B cell (primary cell): ENCODE data around the gene HPS1. TPM values are rescaled to one million over a fixed set of nuclear protein-coding genes. Genes with fewer than 3 reads are reported as not detected.

Experiments
- ATAC-seq: fragments of 200-7000 bp; cut with Tn5 transposase; one replicate; pipeline ENCODE4 v1.10.0; 2021; ENCODE audit warnings: low read depth, mild to moderate bottlenecking, moderate number of reproducible peaks, moderate library complexity
- CTCF ChIA-PET: fragments of 350-600 bp; sonication (Branson Sonifier 250); formaldehyde crosslinking; loops from one replicate; lab custom pipeline; 2021; ENCODE audit warnings: antibody characterized with exemption, inconsistent platforms; lab: Charles Lee
- POLR2A ChIA-PET: fragments of 350-600 bp; sonication (Branson Sonifier 250); formaldehyde crosslinking; loops from one replicate; lab custom pipeline; 2021; ENCODE audit warnings: antibody characterized with exemption; lab: Charles Lee
- DNase-seq: peaks from one replicate; pipeline ENCODE4 v3.0.0; 2013
- H2AFZ ChIP-seq: 2 replicates; pipeline ENCODE4 v1.6.1; 2012; ENCODE audit warnings: mild to moderate bottlenecking, low read depth, low read length; ENCODE audit not compliant: insufficient read depth, poor library complexity, severe bottlenecking
- H3K27ac ChIP-seq, 2 donors: 1 replicate in 1 of 2; 2 replicates in 1 of 2; pipeline ENCODE4 v1.5.1; 2012 to 2013; ENCODE audit warnings: low read length in 2 of 2, mild to moderate bottlenecking in 2 of 2, moderate library complexity in 1 of 2
- H3K27me3 ChIP-seq, 4 experiments: fragments of 200-600 bp in 1 of 4; sonication (generic) in 1 of 4; replicated peaks in 1 of 4; 1 replicate in 2 of 4; 2 replicates in 2 of 4; pipeline versions ENCODE4 v1.6.1 to v1.7.0; 2013 to 2016; ENCODE audit warnings: low read length in 3 of 4, mild to moderate bottlenecking in 2 of 4, mixed read lengths in 1 of 4, moderate library complexity in 1 of 4; ENCODE audit not compliant: insufficient read depth in 4 of 4, control insufficient read depth in 3 of 4; ENCODE audit errors: control extremely low read depth in 1 of 4
- H3K36me3 ChIP-seq, 2 experiments: replicated peaks in 1 of 2; 1 replicate in 1 of 2; 2 replicates in 1 of 2; pipeline versions ENCODE4 v1.6.1 to v1.7.1; 2013; ENCODE audit warnings: low read length in 1 of 2; ENCODE audit not compliant: insufficient read depth in 2 of 2, control insufficient read depth in 1 of 2; ENCODE audit errors: control extremely low read depth in 1 of 2, extremely low read depth in 1 of 2
- H3K4me1 ChIP-seq, 2 donors: fragments of 200-600 bp in 1 of 2; sonication (generic) in 1 of 2; 1 replicate in 1 of 2; 2 replicates in 1 of 2; pipeline versions ENCODE4 v1.5.1 to v1.6.1; 2013 to 2017; ENCODE audit warnings: low read length in 2 of 2; ENCODE audit not compliant: control insufficient read depth in 2 of 2, insufficient read depth in 2 of 2
- H3K4me2 ChIP-seq: replicated peaks from 2 replicates; pipeline ENCODE3; 2012; ENCODE audit warnings: mild to moderate bottlenecking, low read depth, low read length; ENCODE audit not compliant: poor library complexity, severe bottlenecking
- H3K4me3 ChIP-seq, 5 experiments: fragments of 200-600 bp in 1 of 5; sonication (generic) in 1 of 5; 1 replicate in 3 of 5; 2 replicates in 2 of 5; pipeline versions ENCODE4 v1.5.1 to v1.7.0; 2011 to 2016; ENCODE audit warnings: low read length in 4 of 5, mild to moderate bottlenecking in 4 of 5, low read depth in 2 of 5, control low read depth in 1 of 5, moderate library complexity in 1 of 5; ENCODE audit not compliant: insufficient read depth in 1 of 5; ENCODE audit errors: control extremely low read depth in 1 of 5, extremely low read depth in 1 of 5
- H3K79me2 ChIP-seq: fragments of 200-600 bp; sonication (generic); one replicate; pipeline ENCODE4 v1.6.0; 2016; ENCODE audit warnings: low read length; ENCODE audit not compliant: control insufficient read depth, insufficient read depth
- H3K9ac ChIP-seq: fragments of 200-600 bp; sonication (generic); 2 replicates; pipeline ENCODE4 v1.6.1; 2017; ENCODE audit warnings: mild to moderate bottlenecking, low read length, moderate library complexity
- H3K9me3 ChIP-seq, 3 donors: one replicate each; pipeline versions ENCODE4 v1.6.1 to v1.7.1; 2013; ENCODE audit warnings: low read length in 2 of 3; ENCODE audit not compliant: control insufficient read depth in 2 of 3, insufficient read depth in 1 of 3; ENCODE audit errors: control extremely low read depth in 1 of 3
- H4K20me1 ChIP-seq: 2 replicates; pipeline ENCODE4 v1.6.0; 2012; ENCODE audit warnings: mild to moderate bottlenecking, low read length; ENCODE audit not compliant: insufficient read depth, control insufficient read depth, poor library complexity, severe bottlenecking
- H3K27ac Mint-ChIP-seq: one replicate; pipeline ENCODE4 v1.8.0; 2021; ENCODE audit warnings: mixed read lengths
- H3K27me3 Mint-ChIP-seq: one replicate; pipeline ENCODE4 v1.8.0; 2021; ENCODE audit warnings: mixed read lengths
- H3K4me1 Mint-ChIP-seq: one replicate; pipeline ENCODE4 v1.8.0; 2021; ENCODE audit warnings: mixed read lengths
- H3K4me3 Mint-ChIP-seq: one replicate; pipeline ENCODE4 v1.8.0; 2021; ENCODE audit warnings: mixed read lengths
- H3K9me3 Mint-ChIP-seq: one replicate; pipeline ENCODE4 v1.8.0; 2022; ENCODE audit warnings: mixed read lengths; ENCODE audit not compliant: insufficient read depth
- CTCF ChIP-seq: fragments of 200-600 bp; IDR thresholded peaks from one replicate; pipeline ENCODE4 v1.8.0; 2022; ENCODE audit warnings: antibody characterized with exemption, mild to moderate bottlenecking
- EZH2 ChIP-seq: IDR thresholded peaks from 2 replicates; pipeline ENCODE4 v1.6.1; 2012; ENCODE audit warnings: borderline replicate concordance, low read depth, mild to moderate bottlenecking, moderate library complexity, low read length; ENCODE audit not compliant: insufficient read depth, poor library complexity, severe bottlenecking
- WGBS: methylation state at CpG from one replicate; pipeline ENCODE4 v1.1.5; 2013; ENCODE audit warnings: missing lambda C conversion rate; ENCODE audit not compliant: insufficient coverage; 5-methylcytosine and 5-hydroxymethylcytosine counted together
- intact Hi-C: fragments of 100-400 bp; cut with micrococcal nuclease; formaldehyde crosslinking; loops from one replicate; pipeline ENCODE4 v1.10.0; 2022
- polyA plus RNA-seq: library from polyadenylated mRNA; depleted of rRNA; stranded (reverse); fragments of >200 nt; gene quantifications from 2 replicates; pipeline ENCODE4 v1.2.3, GENCODE V29; 2012
- total RNA-seq, 2 donors: library from RNA; stranded (reverse); fragments of 120-200 nt in 1 of 2; gene quantifications; 1 replicate in 1 of 2; 2 replicates in 1 of 2; pipeline versions ENCODE4 v1.2.3 to v1.2.4, GENCODE V29; 2013 to 2022

The HPS1 gene
- total and polyA plus RNA-seq, 2 donors (not counting 1 experiment from before 2014, with no cell fraction given): 125 to 196 TPM

GRCh38 chr10:98481404-98481945 lies 34.7 kb upstream of the HPS1 start:
- H4K20me1 ChIP-seq: no peaks in the 10 kb centered on the region
- no peak overlapping the region for H3K27ac Mint-ChIP-seq

More at GRCh38 chr10:98481404-98481945, 34.7 kb upstream of the HPS1 start:
- peaks cover 0 to 3% (median 0%) of the 10 kb centered on the region in 3 donors for H3K9me3 ChIP-seq
- POLR2A ChIA-PET: no interaction called here
- no peak overlapping the region for H3K4me2 ChIP-seq
- DNase-seq (no peak), ATAC-seq (no peak)
- H3K9ac ChIP-seq: no peak overlapping the region
- 100% methylated on average over 2 of the region's 5 CpGs for WGBS
- H3K79me2 ChIP-seq: no peaks in the 10 kb centered on the region
- CTCF ChIA-PET: no interaction called here
- no peak overlapping the region for H2AFZ ChIP-seq
- H3K4me1 ChIP-seq: no peaks in the 10 kb centered on the region
- no peaks in the 10 kb centered on the region for H3K36me3 ChIP-seq
- no peak overlapping the region for H3K4me3 ChIP-seq
- no peak overlapping the region for H3K4me3 Mint-ChIP-seq
- TF ChIP-seq CTCF (no peak), EZH2 (no peak)
- H3K27ac ChIP-seq: no peak overlapping the region
- peaks cover 2% of the 10 kb centered on the region for H3K4me1 Mint-ChIP-seq
- no peaks in the 10 kb centered on the region for H3K9me3 Mint-ChIP-seq
- peaks cover 0 to 2% (median 0%) of the 10 kb centered on the region in 4 experiments for H3K27me3 ChIP-seq
- intact Hi-C loops: no loop called here
- peaks cover 3% of the 10 kb centered on the region for H3K27me3 Mint-ChIP-seq
